ENCODE data around the gene CARD19. TPM values are rescaled to one million over a fixed set of nuclear protein-coding genes. Genes with fewer than 3 reads are reported as not detected.

Gene CARD19
- total RNA-seq, 4 donors from 2014 or later: 53.4 to 93.6 (median 60.7) TPM

DNA sequence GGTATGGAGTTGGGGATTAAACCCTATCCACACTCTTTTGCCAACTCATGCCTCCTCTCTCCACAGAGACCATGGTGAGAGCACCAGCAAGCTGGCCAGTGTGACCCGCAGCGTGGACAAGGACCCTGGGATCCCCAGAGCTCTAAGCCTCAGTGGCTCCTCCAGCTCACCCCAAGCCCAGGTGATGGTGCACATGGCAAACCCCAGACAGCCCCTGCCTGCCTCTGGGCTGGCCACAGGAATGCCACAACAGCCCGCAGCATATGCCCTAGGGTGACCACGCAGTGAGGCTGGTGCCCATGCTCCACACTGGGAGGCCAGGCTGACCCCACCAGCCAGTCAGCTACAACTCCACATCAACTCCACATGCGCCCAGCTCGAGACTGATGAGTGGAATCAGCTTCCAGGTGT is 11.5 kb upstream of the CARD19 start:
- H3K27me3 ChIP-seq: no peaks in the 10 kb centered on the region
- 79 to 95% methylated on average over 3 to 6 of the region's 6 CpGs for WGBS, 2 donors
- no peak overlapping the region for H3K4me3 ChIP-seq
- no peak for DNase-seq (ENCODE audit: low spot score in 2 of 2)
- TF ChIP-seq, protein P1, sequence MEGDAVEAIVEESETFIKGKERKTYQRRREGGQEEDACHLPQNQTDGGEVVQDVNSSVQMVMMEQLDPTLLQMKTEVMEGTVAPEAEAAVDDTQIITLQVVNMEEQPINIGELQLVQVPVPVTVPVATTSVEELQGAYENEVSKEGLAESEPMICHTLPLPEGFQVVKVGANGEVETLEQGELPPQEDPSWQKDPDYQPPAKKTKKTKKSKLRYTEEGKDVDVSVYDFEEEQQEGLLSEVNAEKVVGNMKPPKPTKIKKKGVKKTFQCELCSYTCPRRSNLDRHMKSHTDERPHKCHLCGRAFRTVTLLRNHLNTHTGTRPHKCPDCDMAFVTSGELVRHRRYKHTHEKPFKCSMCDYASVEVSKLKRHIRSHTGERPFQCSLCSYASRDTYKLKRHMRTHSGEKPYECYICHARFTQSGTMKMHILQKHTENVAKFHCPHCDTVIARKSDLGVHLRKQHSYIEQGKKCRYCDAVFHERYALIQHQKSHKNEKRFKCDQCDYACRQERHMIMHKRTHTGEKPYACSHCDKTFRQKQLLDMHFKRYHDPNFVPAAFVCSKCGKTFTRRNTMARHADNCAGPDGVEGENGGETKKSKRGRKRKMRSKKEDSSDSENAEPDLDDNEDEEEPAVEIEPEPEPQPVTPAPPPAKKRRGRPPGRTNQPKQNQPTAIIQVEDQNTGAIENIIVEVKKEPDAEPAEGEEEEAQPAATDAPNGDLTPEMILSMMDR (IDR thresholded peaks at IDR 0.05): no peak
- TF ChIP-seq EP300 (IDR thresholded peaks at IDR 0.05) (no peak), POLR2A (IDR thresholded peaks at IDR 0.05) (no peak)
- H3K27ac ChIP-seq: no peak overlapping the region
- H3K9me3 ChIP-seq: peaks cover 0 to 2% (median 0%) of the 10 kb centered on the region in 4 donors
- peaks cover 0 to 8% (median 0%) of the 10 kb centered on the region in 3 donors for H3K36me3 ChIP-seq
- no peaks in the 10 kb centered on the region for H3K4me1 ChIP-seq

DNA sequence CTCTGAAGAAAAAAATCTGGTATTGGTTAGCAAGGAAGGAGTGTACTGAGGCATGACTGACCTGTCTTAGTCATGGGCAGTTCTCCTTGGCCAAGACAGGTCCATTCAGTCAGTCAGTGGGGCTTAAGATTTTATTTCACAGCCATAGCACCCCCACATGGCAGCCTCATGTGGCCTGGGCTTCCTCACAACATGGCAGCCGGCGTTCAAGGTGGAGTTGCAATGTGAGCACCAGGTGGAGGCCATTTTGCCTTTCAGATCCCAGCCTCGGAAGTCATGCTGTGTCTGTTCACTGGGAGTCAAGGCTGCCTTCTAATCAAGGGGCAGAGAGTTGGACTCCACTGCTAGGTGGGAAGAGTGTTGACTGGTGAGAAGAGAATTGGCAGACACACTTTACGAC is 10.3 kb upstream of the CARD19 start:
- WGBS, 2 donors: 94 to 99% methylated on average over 4 of the region's 4 CpGs
- Histone ChIP-seq H3K27ac (no peak overlapping the region), H3K4me3 (no peak overlapping the region), H3K36me3 (peaks cover 0 to 8% (median 0%) of the 10 kb centered on the region in 3 donors), H3K9me3 (peaks cover 0 to 2% (median 0%) of the 10 kb centered on the region in 4 donors), H3K27me3 (no peaks in the 10 kb centered on the region), H3K4me1 (no peaks in the 10 kb centered on the region)
- TF ChIP-seq EP300 (IDR thresholded peaks at IDR 0.05): no peak
- DNase-seq (ENCODE audit: low spot score in 2 of 2): no peak

DNA sequence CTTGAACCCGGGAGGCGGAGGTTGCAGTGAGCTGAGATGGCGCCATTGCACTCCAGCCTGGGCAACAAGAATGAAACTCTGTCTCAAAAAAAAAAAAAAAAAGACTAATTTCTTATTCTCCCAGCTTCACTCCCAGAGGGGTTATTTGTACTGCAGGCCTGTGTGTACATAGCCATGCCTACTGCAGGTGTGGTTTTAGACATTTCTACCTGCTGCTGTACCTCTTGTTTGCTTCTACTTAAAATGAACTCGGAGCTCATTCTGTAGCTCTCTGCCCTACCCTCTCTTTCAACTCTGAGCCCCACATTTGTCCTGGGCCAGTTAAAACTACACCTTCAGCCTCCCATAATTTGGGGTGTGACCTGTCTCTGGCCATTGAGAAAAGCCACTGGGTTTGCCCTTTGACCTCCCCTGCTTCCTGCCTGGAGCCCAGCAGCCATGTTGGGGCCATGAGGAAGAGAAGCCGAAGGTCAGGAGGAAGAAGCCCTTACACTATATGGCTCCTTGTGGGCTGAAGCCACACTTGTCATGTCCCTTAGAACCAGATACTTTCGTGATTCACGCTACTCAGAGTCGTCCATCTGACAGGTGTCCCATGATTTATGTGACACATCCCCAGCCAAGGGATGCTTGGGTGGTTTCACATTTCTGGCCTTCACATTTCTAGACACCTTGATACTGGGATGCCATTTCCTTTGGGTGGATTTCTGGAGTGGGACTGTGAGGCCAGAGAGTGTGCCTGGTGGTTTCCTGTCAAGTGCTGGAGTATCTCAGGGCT is 9.4 kb upstream of the CARD19 start:
- DNase-seq (ENCODE audit: low spot score in 2 of 2): no peak
- no peak overlapping the region for H3K4me3 ChIP-seq
- peaks cover 0 to 8% (median 0%) of the 10 kb centered on the region in 3 donors for H3K36me3 ChIP-seq
- no peak overlapping the region for H3K27ac ChIP-seq
- 95 to 96% methylated on average over 8 of the region's 8 CpGs for WGBS, 2 donors
- no peak for TF ChIP-seq EP300 (IDR thresholded peaks at IDR 0.05)
- TF ChIP-seq POLR2A (IDR thresholded peaks at IDR 0.05): no peak
- TF ChIP-seq, protein P1 (IDR thresholded peaks at IDR 0.05): no peak
- peaks cover 0 to 3% (median 0%) of the 10 kb centered on the region in 4 donors for H3K4me1 ChIP-seq
- H3K27me3 ChIP-seq: no peaks in the 10 kb centered on the region
- peaks cover 0 to 10% (median 0%) of the 10 kb centered on the region in 4 donors for H3K9me3 ChIP-seq

DNA sequence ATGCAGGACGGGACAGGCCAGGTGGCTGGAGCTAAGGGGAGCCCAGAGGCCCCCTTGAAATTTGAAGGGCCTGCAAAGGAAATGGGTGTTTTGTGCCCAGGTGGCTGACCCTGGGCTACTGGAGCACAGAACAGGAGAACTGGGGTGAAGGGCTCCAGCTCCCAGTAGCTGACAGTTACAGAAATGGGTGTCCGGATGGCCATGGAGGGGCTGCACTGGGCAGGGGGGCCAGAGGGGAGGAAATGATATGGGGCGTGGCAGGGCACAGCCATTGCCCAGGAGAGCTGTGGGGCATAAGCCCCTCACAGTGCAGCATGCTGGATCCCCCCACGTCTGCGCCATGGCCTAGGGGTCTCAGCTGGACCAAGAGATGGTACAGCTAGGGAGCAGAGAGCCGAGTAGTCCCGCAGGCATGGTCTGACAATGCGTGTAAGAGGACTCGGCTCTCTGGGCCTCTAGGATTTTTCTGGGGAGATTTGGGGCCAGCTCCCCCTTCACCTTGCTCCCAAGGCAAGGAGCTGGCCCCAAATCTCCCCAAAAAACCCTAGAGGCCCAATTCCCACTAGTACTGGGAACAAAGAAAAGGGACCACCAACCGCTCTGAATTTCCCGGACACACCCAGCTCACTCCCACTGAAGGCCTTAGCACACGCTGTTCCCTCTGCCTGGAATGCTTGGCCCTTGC is 7.9 kb upstream of the CARD19 start:
- Histone ChIP-seq H3K9me3 (peaks cover 0 to 13% (median 0%) of the 10 kb centered on the region in 4 donors), H3K36me3 (peaks cover 0 to 8% (median 0%) of the 10 kb centered on the region in 3 donors), H3K4me1 (peaks cover 0 to 18% (median 4%) of the 10 kb centered on the region in 4 donors), H3K27me3 (no peaks in the 10 kb centered on the region), H3K27ac (no peak overlapping the region), H3K4me3 (no peak overlapping the region)
- no peak for DNase-seq (ENCODE audit: low spot score in 2 of 2)
- TF ChIP-seq EP300 (IDR thresholded peaks at IDR 0.05): no peak
- no peak for TF ChIP-seq POLR2A (IDR thresholded peaks at IDR 0.05)
- TF ChIP-seq, protein P1 (IDR thresholded peaks at IDR 0.05): no peak
- WGBS, 2 donors: 93 to 96% methylated on average over 7 to 12 of the region's 12 CpGs

DNA sequence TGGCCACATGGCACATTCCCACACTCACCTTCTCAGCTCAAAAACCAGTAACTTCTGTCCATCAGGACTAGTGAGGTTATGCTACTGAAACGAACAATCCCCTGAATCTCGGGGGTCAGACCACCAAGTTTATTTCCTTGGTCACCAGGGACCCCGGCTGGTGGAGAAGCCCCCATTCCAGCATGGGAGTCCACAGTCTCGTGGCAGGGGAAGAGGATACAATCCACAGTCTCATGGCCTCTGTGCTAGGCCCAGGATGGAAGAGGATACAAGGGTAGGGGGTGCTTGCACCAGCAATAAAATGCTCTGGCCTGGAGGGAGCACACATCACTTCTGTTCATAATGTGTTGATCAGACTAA is 7.4 kb upstream of the CARD19 start:
- TF ChIP-seq, protein P1 (IDR thresholded peaks at IDR 0.05): no peak
- no peak for TF ChIP-seq POLR2A (IDR thresholded peaks at IDR 0.05)
- TF ChIP-seq EP300 (IDR thresholded peaks at IDR 0.05): no peak
- H3K36me3 ChIP-seq: peaks cover 0 to 8% (median 0%) of the 10 kb centered on the region in 3 donors
- 92 to 94% methylated on average over 4 of the region's 4 CpGs for WGBS, 2 donors
- no peak for DNase-seq (ENCODE audit: low spot score in 2 of 2)
- no peak overlapping the region for H3K27ac ChIP-seq
- no peaks in the 10 kb centered on the region for H3K27me3 ChIP-seq
- peaks cover 0 to 13% (median 0%) of the 10 kb centered on the region in 4 donors for H3K9me3 ChIP-seq
- H3K4me1 ChIP-seq: peaks cover 0 to 23% (median 9%) of the 10 kb centered on the region in 4 donors
- H3K4me3 ChIP-seq: no peak overlapping the region
